Keratinocyte (primary cell): ENCODE measurements around the gene DSG2. TPM values are rescaled to one million over a fixed set of nuclear protein-coding genes. Genes with fewer than 3 reads are reported as not detected.

Source experiments
- DNase-seq: peaks from one replicate; pipeline ENCODE4 v3.0.0-alpha.2; 2011; ENCODE audit warnings: low read depth, missing footprints, low spot score
- FAIRE-seq: peaks from 2 replicates; lab custom pipeline; 2011; peaks lifted over from hg19 to GRCh38; lab: Jason Lieb, UNC
- H2AFZ ChIP-seq: 2 replicates; pipeline ENCODE4 v1.6.0; 2012; ENCODE audit warnings: low read length, control low read depth, inconsistent platforms; ENCODE audit not compliant: control insufficient read depth
- H3K27ac ChIP-seq: 2 replicates; pipeline ENCODE4 v1.5.1; 2011; ENCODE audit warnings: low read length; ENCODE audit not compliant: control insufficient read depth, insufficient read depth
- H3K27me3 ChIP-seq: 3 replicates; pipeline ENCODE4 v1.6.0; 2011; ENCODE audit warnings: low read length; ENCODE audit not compliant: control insufficient read depth, insufficient read depth; ENCODE audit errors: extremely low read depth
- H3K36me3 ChIP-seq, 2 experiments: 2 replicates in 1 of 2; 3 replicates in 1 of 2; pipeline ENCODE4 v1.5.1; 2011; ENCODE audit warnings: low read length in 2 of 2, mild to moderate bottlenecking in 1 of 2; ENCODE audit not compliant: control insufficient read depth in 2 of 2, insufficient read depth in 2 of 2; ENCODE audit errors: extremely low read depth in 1 of 2
- H3K4me1 ChIP-seq: 3 replicates; pipeline ENCODE4 v1.5.1; 2011; ENCODE audit warnings: low read length; ENCODE audit not compliant: control insufficient read depth, insufficient read depth; ENCODE audit errors: extremely low read depth
- H3K4me2 ChIP-seq: 3 replicates; pipeline ENCODE4 v1.6.0; 2011; ENCODE audit warnings: low read depth, low read length; ENCODE audit not compliant: control insufficient read depth, insufficient read depth; ENCODE audit errors: extremely low read depth
- H3K4me3 ChIP-seq, 3 experiments: fragments of 200-600 bp in 1 of 3; sonication (generic) in 1 of 3; 2 replicates in 2 of 3; 3 replicates in 1 of 3; pipeline ENCODE4 v1.5.1; 2011 to 2016; ENCODE audit warnings: low read length in 3 of 3, mild to moderate bottlenecking in 3 of 3, control low read depth in 2 of 3, inconsistent platforms in 1 of 3, low read depth in 1 of 3, mixed read lengths in 1 of 3, mixed run types in 1 of 3, moderate library complexity in 1 of 3; ENCODE audit not compliant: control insufficient read depth in 2 of 3, insufficient read depth in 2 of 3; ENCODE audit errors: extremely low read depth in 1 of 3
- H3K79me2 ChIP-seq: 2 replicates; pipeline ENCODE4 v1.6.0; 2012; ENCODE audit warnings: low read length; ENCODE audit not compliant: control insufficient read depth, insufficient read depth
- H3K9ac ChIP-seq: 3 replicates; pipeline ENCODE4 v1.6.0; 2011; ENCODE audit warnings: low read length; ENCODE audit not compliant: control insufficient read depth, insufficient read depth; ENCODE audit errors: extremely low read depth
- H3K9me1 ChIP-seq: 3 replicates; pipeline ENCODE4 v1.6.0; 2011; ENCODE audit warnings: low read length; ENCODE audit not compliant: control insufficient read depth, insufficient read depth; ENCODE audit errors: extremely low read depth
- H3K9me3 ChIP-seq: 2 replicates; pipeline ENCODE4 v1.5.1; 2012; ENCODE audit warnings: low read depth, low read length; ENCODE audit not compliant: control insufficient read depth
- H4K20me1 ChIP-seq: 3 replicates; pipeline ENCODE4 v1.6.0; 2011; ENCODE audit warnings: low read length; ENCODE audit not compliant: control insufficient read depth, insufficient read depth; ENCODE audit errors: extremely low read depth
- CTCF ChIP-seq, 3 experiments: IDR thresholded peaks in 1 of 3; conservative IDR thresholded peaks in 1 of 3; optimal IDR thresholded peaks in 1 of 3; 2 replicates in 2 of 3; 3 replicates in 1 of 3; pipeline versions ENCODE3 to v1.5.1; 2011; ENCODE audit warnings: low read length in 3 of 3, mild to moderate bottlenecking in 3 of 3, moderate library complexity in 2 of 3, control low read depth in 1 of 3, inconsistent platforms in 1 of 3; ENCODE audit not compliant: insufficient read depth in 2 of 3; ENCODE audit errors: extremely low read depth in 1 of 3
- EZH2 ChIP-seq: IDR thresholded peaks from one replicate; pipeline ENCODE4 v1.6.1; 2012; ENCODE audit warnings: inconsistent platforms, mild to moderate bottlenecking, low read length, moderate library complexity
- dilution Hi-C: fragments of 300-500 bp; cut with MboI; formaldehyde crosslinking; loops from one replicate; pipeline ENCODE4 v1.7.0; 2020; ENCODE audit warnings: low sequenced_read_pairs; ENCODE audit not compliant: extremely low pct_ligation_motif_present
- polyA plus RNA-seq, 5 experiments: library from polyadenylated mRNA; depleted of rRNA in 3 of 5; stranded (reverse) in 3 of 5; stranded (forward) in 1 of 5; unstranded in 1 of 5; fragments of >200 nt; gene quantifications; 1 replicate in 1 of 5; 2 replicates in 3 of 5; 3 replicates in 1 of 5; pipeline versions ENCODE4 v1.2.1 to v1.2.3, GENCODE V29; 2011 to 2012; ENCODE audit warnings: missing spikeins in 2 of 5, low read depth in 1 of 5, low replicate concordance in 1 of 5

The DSG2 gene
- polyA plus RNA-seq, 1 donor (not counting 4 experiments of a cell fraction or from before 2014, with no cell fraction given) = 140 TPM

- Histone ChIP-seq H3K4me3 (no peak overlapping the region), H3K27me3 (no peaks in the 10 kb centered on the region), H4K20me1 (no peaks in the 10 kb centered on the region), H3K4me2 (no peak overlapping the region), H2AFZ (no peak overlapping the region), H3K4me1 (no peaks in the 10 kb centered on the region), H3K36me3 (no peaks in the 10 kb centered on the region), H3K9ac (no peak overlapping the region), H3K9me1 (no peaks in the 10 kb centered on the region), H3K9me3 (no peaks in the 10 kb centered on the region), H3K79me2 (no peaks in the 10 kb centered on the region), H3K27ac (no peak overlapping the region)
- no peak for DNase-seq
- TF ChIP-seq EZH2 = no peak
- no peak for TF ChIP-seq CTCF (optimal IDR thresholded peaks at IDR 0.05 in 1 of 3, IDR thresholded peaks at IDR 0.05 in 1 of 3, conservative IDR thresholded peaks at IDR 0.05 in 1 of 3; ENCODE audit: extremely low read depth in 1 of 3, insufficient read depth in 2 of 3, low read length in 3 of 3)
- dilution Hi-C loops = no loop called here
- FAIRE-seq = no peak
Observed at GRCh38 chr18:31573051-31573450, 75.1 kb downstream of the DSG2 start.

- Histone ChIP-seq H3K4me3 (no peak overlapping the region), H4K20me1 (no peaks in the 10 kb centered on the region)
- FAIRE-seq = no peak
Observed at GRCh38 chr18:31574359-31574758, 76.4 kb downstream of the DSG2 start.

More at GRCh38 chr18:31574359-31574758, 76.4 kb downstream of the DSG2 start:
- H3K9me1 ChIP-seq = no peaks in the 10 kb centered on the region
- H3K9ac ChIP-seq = no peak overlapping the region
- no peak overlapping the region for H2AFZ ChIP-seq
- dilution Hi-C loops = no loop called here
- no peak overlapping the region for H3K27ac ChIP-seq
- H3K4me1 ChIP-seq = no peaks in the 10 kb centered on the region
- no peaks in the 10 kb centered on the region for H3K79me2 ChIP-seq
- no peak overlapping the region for H3K4me2 ChIP-seq
- H3K27me3 ChIP-seq = no peaks in the 10 kb centered on the region
- no peaks in the 10 kb centered on the region for H3K9me3 ChIP-seq
- no peak for TF ChIP-seq EZH2
- TF ChIP-seq CTCF (optimal IDR thresholded peaks at IDR 0.05 in 1 of 3, IDR thresholded peaks at IDR 0.05 in 1 of 3, conservative IDR thresholded peaks at IDR 0.05 in 1 of 3; ENCODE audit: extremely low read depth in 1 of 3, insufficient read depth in 2 of 3, low read length in 3 of 3) = no peak
- DNase-seq = no peak
- no peaks in the 10 kb centered on the region for H3K36me3 ChIP-seq
